ENCODE data around the gene DBNDD1.
A peak's percentile ranks its signal among the peaks of the same experiment; 100 is the strongest.
"Not testable (repeated sequence)": the region's sequence is repeated elsewhere in the genome, so short reads cannot be mapped to it uniquely, and the experiment has no call there.

Gene DBNDD1

DNA sequence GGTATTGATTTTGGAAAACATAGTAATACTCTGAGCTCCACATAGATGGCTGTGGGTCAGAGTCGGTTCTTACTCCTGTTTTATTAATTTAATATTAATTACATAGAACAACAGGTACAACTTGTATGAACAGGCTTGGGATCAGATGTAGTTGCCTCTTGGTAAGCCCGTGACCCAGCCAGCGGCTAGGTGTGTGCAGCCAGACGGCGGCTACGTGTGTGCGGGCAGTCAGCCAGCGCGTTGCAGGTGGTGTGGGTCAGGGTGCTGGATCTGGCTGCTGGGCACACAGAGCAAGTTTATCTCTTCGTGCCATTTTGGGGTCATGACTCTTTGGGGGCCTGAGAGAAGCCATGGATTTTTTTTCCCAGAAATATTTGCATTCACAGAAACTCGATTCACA is 30.3 kb downstream of the DBNDD1 start:
- DNase-seq (ENCODE audit: low read depth) = no peak

DNA sequence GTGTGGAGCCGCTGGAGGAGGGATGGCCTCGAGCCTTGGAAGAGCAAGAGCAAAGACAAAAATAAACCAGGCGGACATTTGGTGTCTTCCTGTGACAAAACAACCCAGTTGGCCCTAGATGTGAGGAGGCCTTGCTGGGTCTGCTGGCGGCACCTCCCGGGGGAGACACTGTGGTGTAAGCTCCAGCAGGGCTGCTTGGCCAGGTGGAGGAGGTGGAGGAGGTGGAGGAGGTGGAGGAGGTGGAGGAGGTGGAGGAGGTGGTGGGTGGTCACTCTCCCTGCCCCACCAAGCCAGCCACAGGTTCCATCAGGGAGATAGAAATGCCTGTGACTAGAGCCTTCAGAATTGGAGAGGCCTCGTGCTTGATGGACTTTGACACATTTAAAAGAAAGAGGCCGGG is 32.1 kb downstream of the DBNDD1 start:
- no peak for DNase-seq (ENCODE audit: low read depth)

DNA sequence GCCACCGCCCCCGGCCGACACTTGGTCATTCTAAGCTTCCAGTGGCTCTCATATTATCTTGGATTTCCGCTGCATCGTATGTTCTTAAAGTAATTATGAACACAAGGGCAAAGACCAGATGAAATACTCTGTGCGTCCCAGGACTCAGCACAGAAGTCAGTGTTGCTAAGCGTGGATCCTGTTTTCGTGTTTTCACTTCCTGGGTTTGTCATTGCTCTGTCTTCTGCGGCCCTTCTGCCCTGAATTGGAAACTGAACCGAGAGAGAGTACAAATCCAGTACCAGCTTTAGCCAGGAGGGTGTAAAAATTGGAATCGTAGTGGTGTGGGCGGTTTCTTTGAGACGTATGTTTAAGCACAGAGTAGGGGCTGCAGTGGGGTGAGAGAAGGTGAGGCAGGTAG is 32.7 kb downstream of the DBNDD1 start:
- no peak for DNase-seq (ENCODE audit: low read depth)

DNA sequence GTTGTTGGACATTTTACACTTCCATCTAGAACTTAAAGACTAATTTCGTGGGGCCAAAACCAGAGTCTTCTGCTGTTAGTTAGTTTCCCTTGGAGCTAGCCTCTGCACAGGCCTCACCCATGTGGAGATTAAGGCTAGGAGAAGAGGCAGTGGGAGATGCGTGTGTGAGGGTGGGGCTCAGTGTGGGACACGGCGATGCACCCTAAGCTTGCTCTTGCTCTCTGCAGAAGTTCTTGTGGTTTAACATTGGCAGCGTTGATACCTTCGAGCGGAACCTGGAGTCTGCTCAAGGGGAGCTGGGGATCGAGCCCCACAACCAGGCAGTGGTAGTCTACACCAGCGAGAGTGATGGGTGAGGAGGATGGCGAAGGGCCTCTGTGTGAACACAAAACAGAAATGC is 34.0 kb downstream of the DBNDD1 start:
- DNase-seq (ENCODE audit: low read depth) = no peak

DNA sequence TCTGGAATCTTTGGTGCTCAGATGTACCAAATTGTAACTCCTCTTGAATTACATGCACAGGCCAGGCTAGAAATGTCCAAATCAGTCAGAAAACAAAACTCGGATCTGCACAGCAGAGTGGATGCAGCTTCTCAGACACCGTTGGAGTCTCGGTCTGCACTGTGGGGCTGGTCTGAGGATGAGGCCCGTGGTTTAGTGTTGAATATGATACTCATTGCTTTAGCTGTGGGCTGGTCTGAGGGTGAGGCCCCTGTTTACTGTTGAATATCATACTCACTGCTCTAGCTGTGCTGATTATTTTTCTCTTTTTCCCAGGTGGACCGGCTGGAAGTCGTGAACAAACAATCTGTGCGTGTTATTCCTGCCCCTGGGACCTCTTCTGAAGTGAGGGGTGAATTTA is 35.0 kb downstream of the DBNDD1 start:
- no peak for DNase-seq (ENCODE audit: low read depth)

DNA sequence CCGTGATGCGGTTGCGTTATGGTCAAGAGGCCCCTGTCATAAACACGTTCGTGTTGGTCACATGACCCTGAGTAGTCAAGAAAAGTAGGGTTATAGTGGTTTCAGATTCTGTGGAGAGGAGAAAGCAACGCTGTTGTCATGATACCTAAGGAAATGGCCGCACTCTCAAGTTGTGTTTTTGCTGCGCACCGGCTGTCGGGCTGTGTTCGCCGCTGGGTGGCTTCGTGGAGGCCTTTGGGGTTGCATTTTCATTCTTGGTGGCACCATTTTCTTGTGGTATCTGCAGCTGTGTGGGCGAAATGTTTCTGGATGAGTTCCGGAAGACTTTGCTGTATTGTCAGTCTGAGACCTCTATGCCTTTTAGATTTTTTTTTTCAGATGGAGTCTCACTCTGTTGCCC is 35.7 kb downstream of the DBNDD1 start:
- DNase-seq (ENCODE audit: low read depth) = no peak

DNA sequence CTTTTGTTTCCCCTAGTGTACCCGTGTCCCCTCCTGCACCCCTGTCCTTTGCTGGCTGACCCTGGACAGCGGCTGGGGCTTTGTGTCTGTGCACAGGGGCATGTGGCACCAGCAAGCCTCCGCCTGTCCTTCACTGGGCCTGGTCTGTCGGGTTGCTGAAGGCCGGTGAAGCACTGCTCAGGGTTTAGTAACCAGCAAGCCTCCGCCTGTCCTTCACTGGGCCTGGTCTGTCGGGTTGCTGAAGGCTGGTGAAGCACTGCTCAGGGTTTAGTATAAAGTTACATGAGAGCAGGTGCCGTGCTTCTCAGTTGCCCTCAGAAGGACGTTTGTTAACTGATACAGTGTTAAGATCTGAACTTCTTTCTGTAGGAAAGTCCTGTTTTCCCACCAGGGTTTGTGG is 36.9 kb downstream of the DBNDD1 start:
- no peak for DNase-seq (ENCODE audit: low read depth)

DNA sequence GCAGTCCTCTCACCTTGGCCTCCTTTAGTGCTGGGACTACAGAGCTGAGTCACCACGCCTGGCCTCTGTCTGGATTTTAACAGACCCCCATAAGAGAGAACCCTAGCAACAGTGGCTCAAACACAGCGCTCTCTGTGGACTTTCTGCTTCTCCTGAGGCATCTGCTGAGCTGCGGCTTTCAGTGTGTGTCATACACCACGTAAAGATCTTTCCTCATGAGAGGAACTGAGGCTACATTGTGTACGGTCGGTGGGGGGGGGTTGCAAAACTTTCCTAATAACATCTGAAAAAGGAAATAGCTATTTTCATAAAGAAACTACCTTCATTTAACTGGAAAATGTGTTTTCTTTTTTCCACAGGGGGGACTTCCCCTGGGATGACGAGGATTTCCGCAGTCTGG is 37.8 kb downstream of the DBNDD1 start:
- no peak for DNase-seq (ENCODE audit: low read depth)

DNA sequence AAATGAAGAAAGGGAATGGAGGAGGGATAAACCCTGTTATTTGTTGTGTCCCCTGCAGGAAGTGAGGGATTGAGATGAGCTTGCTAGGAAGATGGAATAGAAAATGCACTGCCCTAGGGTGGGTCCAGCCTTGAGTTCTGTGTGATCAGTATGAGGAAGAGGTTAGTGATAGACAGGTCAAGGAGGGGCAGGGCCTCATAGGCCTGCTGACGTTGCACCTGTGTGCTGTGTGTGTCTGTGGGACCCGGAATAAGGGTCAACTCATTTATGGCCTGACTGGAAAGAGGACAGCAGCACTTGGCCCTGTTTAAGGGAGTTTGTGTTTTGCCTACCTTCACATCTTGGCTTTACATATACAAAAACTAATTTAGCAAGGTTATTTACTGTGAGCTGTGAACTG is 44.4 kb downstream of the DBNDD1 start:
- no peak for DNase-seq (ENCODE audit: low read depth)

DNA sequence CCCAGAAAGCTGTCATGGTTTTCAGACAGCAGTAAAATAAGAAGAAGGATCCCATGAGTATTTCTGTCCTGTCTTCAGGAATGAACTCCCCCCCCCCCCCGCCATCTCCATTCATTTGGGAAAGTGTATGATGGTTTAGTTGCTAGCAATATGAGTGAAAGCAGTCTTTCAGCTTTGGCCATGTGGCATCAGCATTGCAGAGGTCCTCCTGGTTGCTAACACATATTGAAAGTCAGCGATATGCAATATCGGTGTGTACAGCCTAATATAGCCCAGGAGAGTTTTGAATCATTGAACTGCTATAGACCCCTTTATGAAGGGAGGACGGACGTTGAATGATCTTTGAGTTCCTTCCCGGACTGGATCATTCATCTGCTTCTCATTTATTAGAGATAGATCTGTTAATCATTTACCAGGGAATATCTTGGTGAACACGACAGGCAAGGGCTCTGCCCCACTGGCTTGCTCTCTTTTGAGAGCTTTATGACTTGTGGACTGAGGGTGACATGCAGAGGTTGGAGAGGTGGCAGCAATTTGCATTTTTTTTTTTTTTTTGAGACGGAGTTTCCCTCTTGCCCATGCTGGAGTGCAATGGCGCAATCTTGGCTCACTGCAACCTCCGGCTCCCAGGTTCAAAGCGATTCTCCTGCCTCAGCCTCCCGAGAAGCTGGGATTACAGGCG is 45.5 kb downstream of the DBNDD1 start:
- DNase-seq (ENCODE audit: low read depth) = no peak

DNA sequence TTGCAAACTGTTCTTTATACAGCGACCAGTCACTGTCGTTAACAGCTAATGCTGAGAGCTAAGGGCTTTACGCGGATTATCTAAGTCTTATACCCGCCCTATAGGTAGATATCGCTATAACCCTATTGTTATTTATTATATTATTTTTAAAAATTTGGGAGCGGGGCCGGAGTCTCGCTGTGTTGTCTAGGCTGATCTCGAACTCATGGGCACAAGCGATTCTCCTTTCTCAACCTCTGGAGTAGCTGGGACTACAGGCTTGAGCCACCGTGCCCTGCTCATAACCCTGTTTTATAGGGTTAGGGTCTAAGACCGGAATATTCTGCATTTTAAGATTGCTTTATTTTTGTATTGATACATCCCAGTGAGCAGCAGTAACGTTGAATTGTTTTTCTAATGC is 46.0 kb downstream of the DBNDD1 start:
- no peak for DNase-seq (ENCODE audit: low read depth)

DNA sequence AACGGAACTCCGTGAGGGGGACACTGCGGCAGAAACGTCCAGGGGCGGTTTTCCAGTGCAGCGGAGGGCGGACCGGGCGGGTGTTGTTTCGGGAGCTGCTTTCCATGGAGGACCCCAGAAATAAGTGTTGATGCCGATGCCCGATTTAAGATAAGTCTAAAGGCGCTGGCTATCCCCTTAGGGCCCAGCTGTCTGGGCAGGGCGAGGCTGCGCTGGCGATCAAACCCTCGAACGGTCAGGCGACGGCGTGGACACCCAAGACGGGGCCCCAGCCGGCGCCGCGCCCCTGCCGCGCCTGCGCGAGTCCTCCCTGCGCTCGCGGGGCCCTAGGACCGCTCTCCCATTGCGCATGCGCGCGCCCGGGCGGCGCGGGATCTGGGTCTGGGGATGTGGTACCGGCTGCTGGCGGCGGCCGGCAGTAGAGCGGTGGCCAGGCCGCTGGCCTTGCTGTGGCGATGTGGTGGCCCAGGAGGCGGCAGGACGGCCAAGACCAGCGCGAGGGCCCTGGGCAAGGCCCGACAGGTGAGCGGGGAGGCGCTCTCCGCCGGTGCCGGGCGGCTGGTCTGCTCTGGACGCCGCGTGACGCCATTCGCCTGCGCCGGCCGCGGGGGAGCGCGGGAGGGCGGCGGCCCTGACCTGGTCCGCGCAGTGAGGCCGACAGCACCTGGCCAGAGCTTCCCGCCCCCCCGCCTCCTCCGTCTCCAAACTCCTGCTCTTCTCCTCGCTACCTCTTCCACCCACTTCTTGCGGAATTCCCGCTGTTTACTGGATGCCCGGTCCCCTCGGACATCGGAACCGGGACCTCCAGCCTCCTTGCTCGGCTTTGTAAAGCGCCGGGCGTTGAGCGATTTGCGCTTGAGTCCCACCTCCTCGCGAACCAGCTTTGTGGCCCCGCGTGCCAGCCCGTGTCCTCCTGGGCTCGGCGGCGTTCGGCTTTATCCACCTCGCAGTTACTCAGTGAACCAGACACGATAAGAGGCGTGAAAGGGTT is 46.7 kb downstream of the DBNDD1 start:
- peak; percentile 90 for DNase-seq (ENCODE audit: low read depth)

DNA sequence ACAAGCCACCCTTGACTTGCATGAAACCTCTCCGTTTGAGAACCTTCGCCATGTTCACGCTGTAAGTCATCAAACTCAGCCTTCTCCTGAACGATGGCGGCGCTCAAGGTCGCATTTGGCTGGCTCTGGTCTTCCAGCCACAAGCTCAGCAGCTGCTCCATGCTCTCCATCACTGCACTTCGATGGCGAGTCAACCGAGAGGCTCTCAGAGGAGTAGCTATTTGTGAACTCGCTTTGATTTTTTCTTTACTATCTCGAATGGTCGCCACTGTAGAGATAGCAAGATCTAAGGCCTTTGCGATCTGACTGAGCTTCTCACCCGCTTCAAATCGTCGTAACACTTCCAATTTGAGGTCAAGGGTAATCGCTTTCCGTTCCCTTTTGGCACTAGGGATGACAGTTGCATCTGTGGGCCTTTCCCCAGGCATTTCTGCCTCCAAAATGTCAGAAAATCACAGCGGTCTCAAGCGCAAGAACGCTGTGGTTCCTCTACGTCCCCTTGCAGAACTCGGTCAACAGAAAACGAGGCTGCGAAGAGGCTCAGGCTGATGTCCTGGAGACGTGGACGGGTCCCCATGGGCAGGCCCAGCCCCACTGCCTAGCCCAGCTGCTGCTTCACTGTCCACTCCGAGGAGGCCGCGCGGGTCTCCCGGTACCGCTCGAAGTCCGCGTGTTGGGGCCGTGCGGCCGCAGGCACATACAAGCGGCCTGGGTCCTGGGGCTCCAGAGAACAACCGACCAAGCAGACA is 47.6 kb downstream of the DBNDD1 start:
- DNase-seq (ENCODE audit: low read depth) = peak; percentile 10

DNA sequence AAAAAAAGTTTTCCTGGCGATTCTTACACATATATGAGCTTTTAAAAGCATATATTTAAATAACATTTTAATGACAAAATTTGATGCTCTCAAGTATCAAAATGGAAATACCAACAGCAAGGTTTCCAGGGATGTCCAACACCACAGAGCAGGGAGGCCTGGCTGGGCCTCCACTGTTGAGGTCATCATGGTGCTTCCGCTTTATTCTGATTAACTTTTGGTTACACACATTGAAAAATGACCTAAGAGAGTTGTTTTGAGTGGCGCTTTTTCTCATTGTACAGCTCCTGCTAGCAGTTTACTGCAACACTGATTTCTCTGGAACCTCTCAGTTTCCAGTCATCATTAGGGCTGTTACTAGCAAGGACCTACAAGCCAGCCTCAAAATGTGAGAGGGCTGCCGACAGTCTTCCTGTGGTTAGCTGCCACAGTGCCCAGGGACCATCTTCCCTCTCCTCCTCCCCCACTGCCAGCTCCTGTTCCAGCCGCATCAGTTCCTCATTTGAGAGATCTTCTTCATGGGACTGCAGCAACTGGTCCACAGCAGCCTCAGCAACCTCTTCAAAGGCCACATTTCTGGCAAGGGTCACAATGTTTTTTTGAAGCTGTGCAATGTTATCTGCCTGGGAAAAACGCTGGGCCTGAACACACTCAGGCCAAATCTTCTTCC is 49.4 kb downstream of the DBNDD1 start:
- no peak for DNase-seq (ENCODE audit: low read depth)

DNA sequence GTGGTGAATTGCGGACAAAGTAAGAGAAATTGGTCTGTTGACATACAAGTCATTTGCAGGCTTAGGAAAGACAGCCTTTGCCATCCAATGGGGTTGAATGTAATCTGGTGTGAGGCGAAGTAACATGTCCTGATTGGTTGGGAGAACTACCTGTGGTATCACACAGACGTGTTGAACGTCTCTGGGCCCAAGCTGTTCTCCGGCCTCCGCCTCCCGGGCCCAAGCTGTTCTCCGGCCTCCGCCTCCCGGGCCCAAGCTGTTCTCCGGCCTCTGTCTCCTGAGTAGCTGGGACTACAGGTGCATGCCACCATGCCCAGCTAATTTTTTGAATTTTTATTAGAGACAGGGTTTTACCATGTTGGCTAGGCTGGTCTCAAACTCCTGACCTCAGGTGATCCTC is 51.2 kb downstream of the DBNDD1 start:
- DNase-seq (ENCODE audit: low read depth) = not testable (repeated sequence)

DNA sequence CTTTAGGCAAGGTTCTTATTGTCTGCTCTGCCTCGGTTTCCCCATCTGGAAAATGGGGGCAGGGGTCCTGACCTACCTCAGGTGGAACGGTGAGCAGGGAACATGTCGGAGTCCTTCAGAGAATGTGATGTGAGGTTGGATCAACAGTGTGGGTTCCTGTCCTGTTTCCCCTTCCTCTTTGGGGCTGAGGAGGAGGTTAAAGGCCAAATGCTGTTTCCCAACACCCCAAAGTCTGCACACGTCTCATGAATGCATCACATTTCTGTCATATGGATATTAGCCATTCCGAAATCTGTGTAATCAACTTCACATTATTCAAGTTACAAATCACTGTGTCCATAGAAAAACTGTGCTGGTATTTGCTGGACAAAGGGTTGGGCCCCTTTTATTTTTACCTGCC is 51.8 kb downstream of the DBNDD1 start:
- DNase-seq (ENCODE audit: low read depth) = not testable (repeated sequence)

DNA sequence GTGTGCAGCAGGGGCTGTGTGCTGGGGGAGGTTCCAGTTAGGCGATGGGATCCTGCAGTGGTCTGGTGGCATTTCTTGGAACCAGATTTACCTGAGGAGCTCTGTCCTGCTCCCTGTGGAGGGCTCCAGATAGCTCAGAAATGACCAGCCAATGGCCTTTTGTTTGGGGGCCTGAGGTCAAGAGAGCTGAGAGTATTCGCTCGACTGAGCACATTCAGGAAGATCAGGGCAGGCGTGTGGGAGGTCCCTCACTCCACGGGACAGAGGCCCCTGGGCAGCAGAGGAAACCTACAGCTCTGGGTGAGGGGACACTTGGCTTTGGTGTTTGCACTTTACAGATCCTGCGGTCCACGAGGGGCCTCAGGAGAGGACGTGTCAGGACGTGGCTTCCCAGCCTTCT is 52.5 kb downstream of the DBNDD1 start:
- no peak for DNase-seq (ENCODE audit: low read depth)

DNA sequence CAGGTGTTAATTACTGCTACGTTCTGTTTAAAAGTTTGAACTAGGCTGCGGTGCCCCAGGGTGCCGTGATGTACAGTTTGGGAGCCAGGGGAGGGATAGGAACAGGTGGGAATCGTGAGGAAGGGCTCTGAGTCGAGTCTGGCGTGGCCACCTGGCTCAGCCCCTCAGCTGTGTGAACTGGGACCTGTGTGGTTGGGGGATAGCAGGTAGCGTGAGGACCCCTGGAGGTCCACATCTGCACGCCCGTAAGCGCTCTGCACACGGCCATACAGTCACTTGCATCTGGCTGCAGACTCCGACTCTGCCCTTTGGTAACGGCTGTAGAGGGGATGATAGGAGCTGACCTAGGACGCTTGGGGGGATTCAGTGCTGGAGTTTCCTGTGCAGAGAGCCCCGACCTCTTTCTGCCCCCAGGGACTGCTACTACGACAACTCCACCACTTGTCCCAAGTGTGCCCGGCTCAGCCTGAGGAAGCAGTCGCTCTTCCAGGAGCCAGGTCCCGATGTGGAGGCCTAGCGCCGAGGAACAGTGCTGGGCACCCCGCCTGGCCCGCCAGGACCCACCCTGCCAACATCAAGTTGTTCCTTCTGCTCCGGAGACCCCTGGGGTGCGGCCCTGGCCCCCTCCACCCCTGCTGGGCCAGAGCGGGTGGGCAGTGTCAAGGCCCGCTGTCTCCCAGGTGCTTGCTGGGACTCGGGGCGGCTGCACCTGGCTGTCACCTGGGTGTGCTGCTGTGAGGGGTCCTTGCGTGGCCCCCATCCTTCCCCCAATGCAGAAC is 53.6 kb downstream of the DBNDD1 start:
- no peak for DNase-seq (ENCODE audit: low read depth)

DNA sequence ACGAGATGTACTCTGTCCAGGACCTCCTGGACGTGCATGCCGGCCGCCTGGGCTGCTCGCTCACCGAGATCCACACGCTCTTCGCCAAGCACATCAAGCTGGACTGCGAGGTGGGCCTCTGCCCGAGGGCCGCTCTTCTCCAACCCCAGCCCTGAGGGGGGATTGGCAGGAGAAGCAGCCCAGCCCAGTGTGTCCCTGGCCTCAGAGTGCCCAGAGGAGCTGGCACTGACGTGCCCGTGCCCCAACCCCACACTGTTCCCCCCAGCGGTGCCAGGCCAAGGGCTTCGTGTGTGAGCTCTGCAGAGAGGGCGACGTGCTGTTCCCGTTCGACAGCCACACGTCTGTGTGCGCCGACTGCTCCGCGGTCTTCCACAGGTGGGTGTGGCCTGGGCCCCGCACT is 55.1 kb downstream of the DBNDD1 start:
- no peak for DNase-seq (ENCODE audit: low read depth)

DNA sequence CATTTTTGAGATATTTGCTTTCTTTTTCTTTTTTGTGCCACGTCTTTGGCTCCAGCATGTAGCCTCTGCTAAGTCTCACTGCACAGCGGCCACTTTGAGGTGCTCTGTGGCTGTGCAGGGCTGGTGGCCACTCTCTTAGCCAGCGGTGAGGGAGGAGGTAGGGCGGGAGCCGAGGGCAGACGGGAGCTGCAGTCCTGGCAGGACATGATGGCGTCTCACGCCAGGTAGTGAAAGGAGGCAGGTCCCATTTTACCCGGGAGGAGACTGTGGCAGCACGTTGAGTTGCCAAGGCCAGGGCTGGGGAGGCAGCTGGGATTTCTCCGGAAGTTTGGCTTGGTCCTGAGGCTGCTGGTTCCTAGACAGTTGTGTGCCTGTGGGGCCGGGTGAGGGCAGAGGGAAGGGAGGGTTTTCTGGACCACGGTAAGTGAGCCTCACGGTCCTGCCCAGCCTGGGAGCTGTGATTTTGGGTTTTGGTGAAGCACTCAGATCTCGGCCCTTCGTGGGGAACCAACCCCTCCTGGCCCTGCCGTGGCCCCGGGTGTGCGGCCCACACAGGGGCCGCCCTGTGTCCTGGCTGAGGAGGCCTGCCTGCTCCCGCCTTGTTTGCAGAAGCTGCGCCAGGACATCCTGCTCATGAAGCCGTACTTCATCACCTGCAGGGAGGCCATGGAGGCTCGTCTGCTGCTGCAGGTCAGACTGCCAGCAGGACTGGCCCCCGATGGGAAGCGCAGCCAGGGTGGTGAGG is 56.3 kb downstream of the DBNDD1 start:
- no peak for DNase-seq (ENCODE audit: low read depth)

DNA sequence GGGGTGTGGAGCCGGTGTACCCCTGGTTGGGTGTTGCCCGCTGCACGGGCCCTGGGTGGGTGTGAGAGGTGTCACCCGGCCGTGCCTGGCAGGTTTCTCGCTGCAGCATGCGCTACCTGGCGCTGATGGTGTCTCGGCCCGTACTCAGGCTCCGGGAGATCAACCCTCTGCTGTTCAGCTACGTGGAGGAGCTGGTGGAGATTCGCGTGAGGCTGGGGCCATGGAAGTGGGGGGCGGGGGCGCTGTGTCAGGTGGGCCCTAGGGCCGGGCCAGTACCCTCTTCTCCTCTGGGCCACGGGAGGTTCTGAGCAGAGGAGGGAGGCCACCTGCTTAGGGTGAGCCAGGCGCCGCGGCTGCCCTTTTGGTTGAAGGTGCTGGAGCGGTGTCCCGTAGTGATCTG is 57.3 kb downstream of the DBNDD1 start:
- DNase-seq (ENCODE audit: low read depth) = no peak

Measured in activated T-helper 9 cell treated with anti-CD3 and anti-CD28 coated beads, Interleukin-2, amount 50 U/mL, for 16 hours (primary cell).